ENCODE results near the gene ZMIZ1.

- TF ChIP-seq CTCF (IDR thresholded peaks at IDR 0.05), result no peak
- TF ChIP-seq REST (IDR thresholded peaks at IDR 0.05; ENCODE audit: insufficient read depth in 1 of 2, low read depth in 2 of 2, low read length in 1 of 2), result no peak
Measured at GRCh38 chr10:79252450-79252849, 183.7 kb downstream of the ZMIZ1 start.
